GM23338 (cell line): Measurements from ENCODE around the gene BIRC5.

ENCODE experiments used
- CTCF ChIP-seq, 2 experiments: fragments of 200-600 bp in 1 of 2; sonication (generic) in 1 of 2; conservative IDR thresholded peaks; 2 replicates each; pipeline versions ENCODE4 v1.5.1 to v1.6.1; 2016 to 2017; ENCODE audit warnings: antibody characterized with exemption in 2 of 2, low read depth in 2 of 2, mild to moderate bottlenecking in 2 of 2, moderate library complexity in 1 of 2
- POLR2AphosphoS5 ChIP-seq: IDR thresholded peaks from 2 replicates; pipeline ENCODE4 v1.6.1; 2016; ENCODE audit warnings: antibody characterized with exemption, low read depth
- REST ChIP-seq: IDR thresholded peaks from one replicate; pipeline ENCODE4 v1.6.1; 2018; ENCODE audit warnings: antibody characterized with exemption; ENCODE audit not compliant: unreplicated experiment
- STAT1 ChIP-seq: IDR thresholded peaks from one replicate; pipeline ENCODE4 v1.6.1; 2016; ENCODE audit warnings: antibody characterized with exemption; ENCODE audit not compliant: unreplicated experiment

- TF ChIP-seq STAT1, result no peak
- no peak for TF ChIP-seq REST
- no peak for TF ChIP-seq CTCF (conservative IDR thresholded peaks at IDR 0.05; ENCODE audit: low read depth in 2 of 2)
- TF ChIP-seq POLR2AphosphoS5, result no peak
Observed at GRCh38 chr17:78240839-78241238, 26.8 kb downstream of the BIRC5 start.
